B cell (primary cell): Measurements from ENCODE around the gene KCNT2.

Experiments used
- EZH2 ChIP-seq: IDR thresholded peaks from 2 replicates; pipeline ENCODE4 v1.6.1; 2012; ENCODE audit warnings: borderline replicate concordance, low read depth, mild to moderate bottlenecking, moderate library complexity, low read length; ENCODE audit not compliant: insufficient read depth, poor library complexity, severe bottlenecking
- TF ChIP-seq, protein P1 (sequence below): fragments of 200-600 bp; IDR thresholded peaks from one replicate; pipeline ENCODE4 v1.8.0; 2022; ENCODE audit warnings: antibody characterized with exemption, mild to moderate bottlenecking

GRCh38 chr1:196510451-196510850 is 97.8 kb downstream of the KCNT2 start:
- TF ChIP-seq, protein P1, sequence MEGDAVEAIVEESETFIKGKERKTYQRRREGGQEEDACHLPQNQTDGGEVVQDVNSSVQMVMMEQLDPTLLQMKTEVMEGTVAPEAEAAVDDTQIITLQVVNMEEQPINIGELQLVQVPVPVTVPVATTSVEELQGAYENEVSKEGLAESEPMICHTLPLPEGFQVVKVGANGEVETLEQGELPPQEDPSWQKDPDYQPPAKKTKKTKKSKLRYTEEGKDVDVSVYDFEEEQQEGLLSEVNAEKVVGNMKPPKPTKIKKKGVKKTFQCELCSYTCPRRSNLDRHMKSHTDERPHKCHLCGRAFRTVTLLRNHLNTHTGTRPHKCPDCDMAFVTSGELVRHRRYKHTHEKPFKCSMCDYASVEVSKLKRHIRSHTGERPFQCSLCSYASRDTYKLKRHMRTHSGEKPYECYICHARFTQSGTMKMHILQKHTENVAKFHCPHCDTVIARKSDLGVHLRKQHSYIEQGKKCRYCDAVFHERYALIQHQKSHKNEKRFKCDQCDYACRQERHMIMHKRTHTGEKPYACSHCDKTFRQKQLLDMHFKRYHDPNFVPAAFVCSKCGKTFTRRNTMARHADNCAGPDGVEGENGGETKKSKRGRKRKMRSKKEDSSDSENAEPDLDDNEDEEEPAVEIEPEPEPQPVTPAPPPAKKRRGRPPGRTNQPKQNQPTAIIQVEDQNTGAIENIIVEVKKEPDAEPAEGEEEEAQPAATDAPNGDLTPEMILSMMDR: no peak
- TF ChIP-seq EZH2: no peak
